GM19468 (cell line): ENCODE results near the gene ZSCAN22.
"Not testable (repeated sequence)": the region's sequence is repeated elsewhere in the genome, so short reads cannot be mapped to it uniquely, and the experiment has no call there.

ENCODE experiments used
- ATAC-seq: cut with Tn5 transposase; IDR thresholded peaks from one replicate; pipeline ENCODE4 v1.9.1; 2021; ENCODE audit warnings: mild to moderate bottlenecking, moderate library complexity, moderate number of reproducible peaks; ENCODE audit not compliant: unreplicated experiment; ENCODE audit errors: extremely low read depth

ZSCAN22 gene

GRCh38 chr19:58368561-58369360, 42.0 kb downstream of the ZSCAN22 start:
- ATAC-seq: no peak

DNA sequence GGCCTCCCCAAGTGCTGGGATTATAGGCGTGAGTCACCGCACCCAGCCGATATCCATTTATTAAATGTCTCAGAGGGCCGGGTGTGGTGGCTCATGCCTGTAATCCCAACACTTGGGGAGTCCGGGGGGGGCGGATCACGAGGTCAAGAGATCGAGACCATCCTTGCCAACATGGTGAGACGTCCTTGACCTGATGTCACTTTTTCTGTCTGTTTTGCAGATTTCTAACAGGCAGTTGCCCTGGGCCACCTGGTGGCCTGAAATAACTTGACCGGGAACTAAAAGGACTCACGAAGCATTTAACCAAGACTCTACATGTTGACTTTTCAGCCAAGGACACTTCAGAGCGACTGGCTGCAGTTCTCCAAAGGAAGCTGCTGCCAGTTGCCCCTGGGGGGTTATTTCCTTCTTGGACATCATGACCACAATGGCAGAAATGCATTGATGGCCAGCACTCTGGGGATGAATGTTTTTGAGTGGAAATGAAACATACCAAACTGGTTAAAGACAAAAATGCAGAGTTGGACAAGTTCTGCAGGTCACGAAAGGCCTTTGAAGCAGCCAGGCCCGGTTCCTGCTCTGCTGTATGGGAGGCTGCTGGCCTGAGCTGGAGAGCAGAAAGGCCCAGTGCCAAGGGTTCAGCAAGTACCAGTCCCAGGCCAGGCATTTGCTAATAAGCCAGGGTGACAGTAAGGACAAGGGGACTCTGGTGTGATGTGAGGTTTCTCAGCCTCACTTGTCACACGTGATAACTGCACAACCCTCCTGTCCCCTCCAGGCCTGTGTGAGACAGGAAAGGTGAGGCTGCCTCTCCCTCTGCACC, 45.7 kb downstream of the ZSCAN22 start:
- no peak for ATAC-seq

- ATAC-seq: no peak
Observed at GRCh38 chr19:58374200-58374599, 47.4 kb downstream of the ZSCAN22 start.

DNA sequence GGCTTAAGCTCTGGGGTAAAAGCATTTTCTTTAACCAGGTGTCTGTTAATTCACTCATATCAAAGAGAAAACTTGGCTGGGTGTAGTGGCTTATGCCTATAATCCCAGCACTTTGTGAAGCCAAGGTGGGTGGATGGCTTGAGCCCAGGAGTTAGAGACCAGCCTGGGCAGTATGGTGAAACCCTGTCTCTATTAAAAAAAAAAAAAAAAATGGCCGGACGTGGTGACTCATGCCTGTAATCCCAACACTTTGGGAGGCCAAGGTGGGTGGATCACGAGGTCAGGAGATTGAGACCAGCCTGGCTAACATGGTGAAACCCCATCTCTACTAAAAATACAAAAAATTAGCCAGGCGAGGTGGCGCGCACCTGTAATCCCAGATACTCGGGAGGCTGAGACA, 49.9 kb downstream of the ZSCAN22 start:
- ATAC-seq: not testable (repeated sequence)

DNA sequence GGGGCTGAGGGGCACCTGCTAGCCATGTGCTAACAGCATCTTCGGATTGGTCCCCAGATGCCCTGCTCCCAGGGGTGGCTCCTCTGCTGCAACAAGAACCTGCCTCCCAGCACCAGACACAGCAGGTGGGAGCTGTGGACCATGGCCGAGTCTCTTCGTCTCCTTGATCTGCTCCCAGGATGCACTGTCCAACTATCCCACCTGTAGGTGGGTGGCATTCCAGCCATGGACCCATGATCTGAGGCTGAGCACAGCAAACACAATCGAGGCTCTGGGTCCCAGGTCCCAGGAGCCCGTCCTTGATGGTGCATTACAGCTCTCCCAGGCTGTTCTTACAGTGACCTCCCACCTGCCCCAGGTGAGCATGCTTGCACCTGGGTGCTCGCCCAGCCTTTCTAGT, 52.5 kb downstream of the ZSCAN22 start:
- no peak for ATAC-seq

DNA sequence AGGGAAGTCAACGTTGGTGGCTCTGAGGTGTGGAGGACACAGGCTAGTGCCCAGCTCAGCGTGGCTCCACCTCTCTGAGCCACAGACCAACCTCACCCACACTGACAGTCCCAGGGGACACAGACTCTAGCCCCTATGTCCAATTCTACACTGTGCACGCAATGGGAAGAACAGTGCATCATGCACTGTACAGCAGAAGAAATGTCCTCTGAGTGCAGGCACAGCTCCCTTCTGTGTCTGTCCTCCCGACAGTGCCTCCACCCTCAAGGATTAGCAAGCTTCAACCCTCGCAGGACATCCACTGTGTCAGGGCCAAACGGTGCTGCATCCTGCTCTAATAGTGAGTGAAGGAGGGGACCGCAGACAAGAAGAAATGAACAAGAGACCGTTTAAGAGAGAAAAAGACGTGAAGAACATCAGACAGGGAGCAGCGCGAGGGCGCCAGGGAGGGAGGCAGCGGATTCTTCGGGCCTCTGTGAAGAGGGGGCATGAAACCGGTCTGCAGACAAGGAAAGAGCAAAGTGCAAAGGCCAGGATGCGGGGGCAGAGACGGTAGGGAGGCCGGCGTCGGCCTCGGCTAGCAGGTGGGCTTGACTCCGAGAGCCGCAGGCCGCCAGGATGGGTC, 53.4 kb downstream of the ZSCAN22 start:
- no peak for ATAC-seq

GRCh38 chr19:58380662-58381459, 54.1 kb downstream of the ZSCAN22 start, which contains the start of gene ZNF837:
Gene ZNF837 (minus strand): TSS chr19:58381030. CDS start chr19:58369332, 11,698 bp downstream.
- ATAC-seq: peak; percentile 67

GRCh38 chr19:58381460-58382212, 54.8 kb downstream of the ZSCAN22 start:
- ATAC-seq: no peak

DNA sequence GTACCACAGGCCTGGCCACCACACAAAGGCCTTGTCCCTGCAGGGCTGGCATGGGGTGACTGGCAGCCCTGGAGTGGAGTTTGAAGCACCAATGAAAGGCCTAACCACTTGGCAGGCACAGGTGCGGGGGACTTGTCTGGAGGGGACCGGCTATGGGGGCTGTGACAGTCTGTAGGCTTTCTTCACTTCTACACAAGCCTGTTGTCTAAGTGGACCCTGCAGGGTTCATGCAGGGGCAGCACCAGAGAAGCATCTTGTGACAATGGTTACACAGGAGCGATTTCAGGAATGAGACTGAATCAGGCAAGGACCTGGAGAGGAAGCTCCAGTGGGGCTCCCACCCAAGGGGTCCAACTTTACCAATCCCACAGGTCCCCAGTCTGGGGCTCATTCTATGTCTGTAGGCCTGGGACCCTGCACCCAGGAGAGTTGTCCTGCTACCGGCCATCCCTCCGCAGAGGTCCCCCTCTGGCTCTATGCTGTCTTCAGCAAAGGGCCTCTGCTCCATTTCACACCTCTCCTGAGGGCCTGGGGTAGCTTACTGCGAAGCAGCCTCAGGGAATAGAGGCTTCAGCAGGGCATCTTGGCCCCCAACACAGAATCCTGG, 56.3 kb downstream of the ZSCAN22 start:
- no peak for ATAC-seq

DNA sequence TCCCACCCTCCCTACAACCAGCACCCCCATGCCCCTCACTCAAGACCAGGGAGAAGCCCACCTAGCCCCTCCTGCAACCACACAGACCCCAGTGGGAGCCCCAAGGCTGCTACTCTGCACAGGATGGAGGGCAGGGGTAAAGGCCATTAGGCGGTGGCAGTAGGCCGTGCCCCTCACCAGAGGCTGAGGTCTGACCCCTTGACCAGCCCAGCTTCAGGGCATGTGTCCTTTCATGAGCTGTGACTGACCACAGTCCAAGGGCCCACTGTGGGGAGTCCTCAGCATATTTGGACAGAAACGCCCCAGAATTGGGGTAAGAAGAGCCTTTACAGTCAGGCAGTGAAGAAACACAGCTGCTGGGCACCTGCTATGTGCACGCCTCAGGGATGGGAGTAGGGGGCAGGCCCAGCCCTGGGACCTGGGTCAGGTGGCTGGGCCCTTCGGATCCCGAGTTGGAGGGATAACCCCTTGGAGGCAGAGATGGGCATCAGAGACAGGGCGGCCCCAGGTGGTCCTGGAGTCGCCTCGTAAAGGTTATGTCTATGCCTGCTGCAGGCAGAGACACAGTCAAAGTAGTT, 58.6 kb downstream of the ZSCAN22 start:
- ATAC-seq: no peak

- ATAC-seq: no peak
Observed at GRCh38 chr19:58385891-58386575, 59.2 kb downstream of the ZSCAN22 start.

- ATAC-seq: peak; percentile 83
Observed at GRCh38 chr19:58386576-58387337, 60.0 kb downstream of the ZSCAN22 start, which contains the start of gene RPS5. Gene RPS5 (plus strand): TSS chr19:58387269. CDS start chr19:58388138, 869 bp downstream.

- ATAC-seq: no peak
Observed at GRCh38 chr19:58387338-58388174, 60.8 kb downstream of the ZSCAN22 start.

- no peak for ATAC-seq
Observed at GRCh38 chr19:58388175-58388526, 61.4 kb downstream of the ZSCAN22 start.
